Bronchial epithelial cell (primary cell): ENCODE data around the gene CST7. TPM values are rescaled to one million over a fixed set of nuclear protein-coding genes. Genes with fewer than 3 reads are reported as not detected.

Source experiments
- DNase-seq: peaks from one replicate; pipeline ENCODE4 v3.0.0-alpha.2; 2010; ENCODE audit warnings: low read depth
- FAIRE-seq: peaks from 2 replicates; lab custom pipeline; 2011; peaks lifted over from hg19 to GRCh38; lab: Jason Lieb, UNC
- H3K27me3 ChIP-seq: 2 replicates; pipeline ENCODE4 v1.5.1; 2011; ENCODE audit warnings: low read length; ENCODE audit not compliant: control insufficient read depth, insufficient read depth
- H3K36me3 ChIP-seq: 2 replicates; pipeline ENCODE4 v1.5.1; 2011; ENCODE audit warnings: low read length; ENCODE audit not compliant: control insufficient read depth, insufficient read depth
- H3K4me3 ChIP-seq: 2 replicates; pipeline ENCODE4 v1.5.1; 2011; ENCODE audit warnings: mild to moderate bottlenecking, low read depth, low read length, control low read depth
- total RNA-seq: library from RNA; depleted of rRNA; stranded (reverse); fragments of >200 nt; gene quantifications from 2 replicates; pipeline ENCODE4 v1.2.1, GENCODE V29; 2014
- TF ChIP-seq, protein P1 (sequence below): IDR thresholded peaks from 2 replicates; pipeline ENCODE4 v1.5.1; 2011; ENCODE audit warnings: mild to moderate bottlenecking, moderate library complexity, low read length, control low read depth, inconsistent platforms; ENCODE audit not compliant: insufficient read depth, severe bottlenecking

CST7 gene
- total RNA-seq, 1 donor from 2014 or later, result not detected

DNA sequence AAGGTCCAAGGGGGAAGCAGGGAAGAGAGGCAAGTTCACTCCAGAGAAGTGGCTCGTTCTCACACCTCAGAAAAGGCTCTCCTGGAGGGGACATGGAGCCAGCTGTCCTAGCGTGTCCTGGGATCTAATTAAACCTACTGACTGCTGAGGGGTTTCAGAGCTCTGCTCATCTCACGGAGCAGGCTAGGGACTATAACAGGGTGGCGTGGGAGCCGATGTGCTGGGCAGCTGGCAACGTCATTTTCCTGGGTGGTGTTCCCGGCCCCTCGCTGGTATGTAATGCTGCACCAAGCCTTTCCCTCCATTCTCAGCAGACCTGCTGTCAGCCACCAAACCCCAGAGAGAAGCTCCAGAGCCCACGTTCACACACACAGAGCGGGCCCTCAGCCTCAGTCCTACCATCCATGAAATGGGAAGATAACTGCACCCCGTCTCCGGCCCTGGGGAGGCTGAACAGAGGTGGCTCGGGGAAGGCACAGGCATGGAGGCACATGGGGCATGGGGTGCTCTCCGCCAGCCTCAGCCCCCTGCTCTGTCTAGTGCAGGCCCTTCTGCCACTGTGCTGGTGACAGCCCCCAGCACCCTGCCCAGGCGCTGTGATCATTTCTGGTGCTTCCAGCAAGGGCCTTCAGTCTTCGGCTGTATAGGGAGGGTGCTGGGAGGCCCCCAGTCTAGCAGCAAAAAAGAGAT, 1.9 kb downstream of the CST7 start:
- DNase-seq (no peak), FAIRE-seq (no peak)
- H3K4me3 ChIP-seq, result no peak overlapping the region
- TF ChIP-seq, protein P1, sequence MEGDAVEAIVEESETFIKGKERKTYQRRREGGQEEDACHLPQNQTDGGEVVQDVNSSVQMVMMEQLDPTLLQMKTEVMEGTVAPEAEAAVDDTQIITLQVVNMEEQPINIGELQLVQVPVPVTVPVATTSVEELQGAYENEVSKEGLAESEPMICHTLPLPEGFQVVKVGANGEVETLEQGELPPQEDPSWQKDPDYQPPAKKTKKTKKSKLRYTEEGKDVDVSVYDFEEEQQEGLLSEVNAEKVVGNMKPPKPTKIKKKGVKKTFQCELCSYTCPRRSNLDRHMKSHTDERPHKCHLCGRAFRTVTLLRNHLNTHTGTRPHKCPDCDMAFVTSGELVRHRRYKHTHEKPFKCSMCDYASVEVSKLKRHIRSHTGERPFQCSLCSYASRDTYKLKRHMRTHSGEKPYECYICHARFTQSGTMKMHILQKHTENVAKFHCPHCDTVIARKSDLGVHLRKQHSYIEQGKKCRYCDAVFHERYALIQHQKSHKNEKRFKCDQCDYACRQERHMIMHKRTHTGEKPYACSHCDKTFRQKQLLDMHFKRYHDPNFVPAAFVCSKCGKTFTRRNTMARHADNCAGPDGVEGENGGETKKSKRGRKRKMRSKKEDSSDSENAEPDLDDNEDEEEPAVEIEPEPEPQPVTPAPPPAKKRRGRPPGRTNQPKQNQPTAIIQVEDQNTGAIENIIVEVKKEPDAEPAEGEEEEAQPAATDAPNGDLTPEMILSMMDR, result no peak
- peaks cover 2% of the 10 kb centered on the region for H3K36me3 ChIP-seq
- no peaks in the 10 kb centered on the region for H3K27me3 ChIP-seq

DNA sequence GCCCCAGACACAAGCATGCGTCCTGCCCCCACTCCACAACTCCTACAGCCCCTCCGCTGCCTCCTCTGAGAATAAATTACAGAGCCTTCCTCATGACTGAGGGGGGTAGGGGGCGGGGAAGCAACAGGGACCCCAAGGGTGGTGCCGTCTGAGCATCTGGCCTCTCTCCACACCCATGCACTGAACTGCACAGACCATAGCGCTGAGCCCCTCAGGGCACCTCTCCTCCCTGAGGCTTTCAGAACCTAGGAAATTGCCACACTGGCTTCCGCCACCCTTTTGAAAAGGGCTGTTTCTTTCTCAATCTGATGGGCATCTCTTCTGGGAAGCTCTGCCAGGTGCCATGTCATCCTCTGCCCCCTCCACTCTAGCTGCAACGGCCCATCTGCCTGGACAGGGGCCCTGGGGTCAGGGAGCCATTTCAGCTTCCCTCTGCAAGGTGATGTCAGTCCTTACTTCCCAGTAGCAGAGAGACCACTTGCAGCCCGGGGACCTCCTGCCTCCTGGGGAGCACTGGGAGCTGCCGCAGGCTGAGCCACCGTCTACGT, 2.5 kb downstream of the CST7 start:
- no peak for DNase-seq
- Histone ChIP-seq H3K4me3 (no peak overlapping the region), H3K27me3 (no peaks in the 10 kb centered on the region), H3K36me3 (peaks cover 2% of the 10 kb centered on the region)
- no peak for FAIRE-seq
- TF ChIP-seq, protein P1, result no peak

DNA sequence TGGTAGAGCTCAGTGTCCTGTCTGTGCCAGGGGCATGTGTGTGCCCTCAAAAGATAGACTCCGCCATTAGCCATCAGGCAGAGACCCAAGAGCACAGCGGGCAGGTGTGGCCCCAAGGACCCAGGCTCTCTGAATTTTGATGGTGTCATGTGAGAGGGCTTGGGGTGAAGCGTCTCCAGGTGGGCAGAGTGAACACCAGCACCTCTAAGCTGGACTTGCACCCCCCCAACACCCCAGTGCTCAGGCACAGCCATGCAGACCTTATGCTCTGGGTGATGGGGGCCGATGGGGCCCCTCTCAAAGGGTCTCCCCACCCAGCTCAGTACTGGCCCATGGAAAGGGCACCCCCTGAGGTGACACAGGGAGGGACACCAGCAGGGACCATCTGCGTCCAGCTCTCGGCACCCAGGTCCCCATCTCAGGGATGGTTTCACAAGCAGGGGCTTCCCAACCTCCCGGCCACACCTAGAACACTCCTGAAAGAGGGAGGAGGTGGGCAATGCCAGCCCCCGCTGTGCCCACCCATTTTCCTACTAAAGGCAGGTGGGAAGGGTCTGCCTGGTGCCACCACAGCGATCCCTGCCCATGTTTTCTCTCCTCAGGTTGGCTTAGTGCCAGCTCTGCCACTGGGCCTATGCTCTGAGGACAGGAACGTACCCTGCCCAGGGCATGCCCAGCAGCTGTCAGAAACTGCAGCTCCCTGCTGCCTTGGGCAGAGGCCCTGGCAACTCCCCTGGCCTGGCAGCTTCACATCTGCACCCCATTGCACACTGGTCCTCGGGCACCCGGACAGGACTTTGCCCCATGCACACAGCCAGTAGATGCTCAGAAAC, 3.5 kb downstream of the CST7 start:
- no peak for FAIRE-seq
- DNase-seq, result no peak
- no peak overlapping the region for H3K4me3 ChIP-seq
- peaks cover 2% of the 10 kb centered on the region for H3K36me3 ChIP-seq
- TF ChIP-seq, protein P1, result no peak
- H3K27me3 ChIP-seq, result no peaks in the 10 kb centered on the region

DNA sequence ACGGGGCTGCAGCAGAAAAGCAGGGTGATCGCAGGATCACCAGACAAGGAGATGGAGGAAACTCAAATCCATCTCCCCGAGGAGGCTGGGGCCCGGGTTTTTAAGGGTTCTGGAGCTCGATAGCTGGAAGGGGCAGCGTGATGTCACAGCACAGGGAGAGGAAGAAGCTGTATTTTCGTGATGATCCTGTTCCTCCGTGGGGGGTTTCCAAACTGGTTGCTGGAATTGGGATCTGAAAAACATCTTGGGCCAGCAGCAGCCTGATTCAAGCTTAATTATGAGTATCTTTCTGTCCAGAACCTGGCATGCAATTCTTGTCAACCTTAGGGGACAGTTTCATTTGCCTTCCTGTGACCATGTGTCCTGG, 4.1 kb downstream of the CST7 start:
- no peak for DNase-seq
- TF ChIP-seq, protein P1, result no peak
- FAIRE-seq, result no peak
- peaks cover 2% of the 10 kb centered on the region for H3K36me3 ChIP-seq
- H3K27me3 ChIP-seq, result no peaks in the 10 kb centered on the region
- no peak overlapping the region for H3K4me3 ChIP-seq

DNA sequence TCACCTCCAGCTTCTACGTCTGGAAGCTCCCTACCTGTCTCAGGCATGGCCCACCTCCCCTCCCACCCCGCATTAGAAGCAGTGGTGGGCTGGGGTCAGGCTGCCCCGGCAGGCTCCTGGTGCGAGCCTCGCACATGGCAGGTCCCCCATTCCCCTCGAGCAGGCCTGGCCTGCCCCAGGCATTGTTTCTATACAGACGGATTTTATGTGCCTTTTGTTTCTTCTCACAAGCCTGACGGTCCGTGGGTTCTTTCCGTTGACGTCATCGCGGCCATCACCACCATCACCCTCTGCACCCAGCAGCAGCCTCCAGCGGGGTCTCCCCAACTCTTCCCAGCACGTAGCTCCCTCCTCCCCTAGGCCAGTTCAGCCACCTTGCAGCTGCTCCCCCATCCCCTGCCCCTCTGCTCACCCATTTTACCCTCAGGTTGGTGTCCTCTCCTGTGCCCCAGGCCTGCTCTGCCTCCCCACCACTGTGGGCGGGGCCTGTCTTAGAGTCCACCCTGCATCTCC, 4.6 kb downstream of the CST7 start:
- TF ChIP-seq, protein P1, result no peak
- Histone ChIP-seq H3K4me3 (no peak overlapping the region), H3K27me3 (no peaks in the 10 kb centered on the region), H3K36me3 (peaks cover 2% of the 10 kb centered on the region)
- FAIRE-seq (no peak), DNase-seq (no peak)
